ENCODE measurements around the gene CEP295NL.
"Not testable (repeated sequence)": the region's sequence is repeated elsewhere in the genome, so short reads cannot be mapped to it uniquely, and the experiment has no call there.

Gene CEP295NL

DNA sequence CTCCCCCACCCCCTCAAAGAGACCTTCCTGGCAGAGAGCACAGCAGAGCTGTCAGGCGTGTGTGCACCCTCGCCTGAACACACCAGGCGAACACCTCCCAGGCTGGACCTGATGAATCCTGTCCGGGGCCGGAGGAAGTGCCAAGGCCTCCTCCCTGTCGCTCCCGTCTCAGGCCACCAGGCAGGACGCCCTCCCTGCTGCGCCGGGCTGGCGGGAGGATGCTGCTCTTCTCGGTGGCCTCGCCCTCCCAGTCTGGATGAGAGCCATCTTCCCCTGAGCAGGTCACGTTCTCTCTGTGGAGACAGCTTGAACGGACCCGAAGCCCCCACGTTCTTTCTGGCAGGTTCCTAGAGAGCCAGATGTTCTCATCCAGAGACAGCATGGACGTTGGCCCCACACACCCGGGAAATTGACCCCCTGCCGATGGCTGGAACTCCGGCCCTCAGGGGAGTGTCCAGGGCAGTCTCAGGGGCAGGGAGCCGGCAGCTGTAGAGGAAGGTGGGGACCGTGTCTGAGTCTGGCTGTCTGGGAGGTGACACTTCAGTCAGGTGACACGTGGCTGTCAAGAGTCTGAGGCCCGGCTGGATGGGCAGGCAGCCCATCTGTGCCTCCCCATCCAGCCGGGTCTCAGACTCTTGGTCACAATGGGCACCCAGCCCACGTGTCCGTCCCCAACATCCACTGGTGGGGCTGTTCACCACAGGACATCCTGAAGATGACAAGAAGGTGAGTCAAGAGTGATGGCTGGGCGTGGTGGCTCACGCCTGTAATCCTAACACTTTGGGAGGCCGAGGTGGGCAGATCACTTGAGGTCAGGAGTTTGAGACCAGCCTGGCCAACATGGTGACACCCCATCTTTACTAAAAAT is 27.1 kb upstream of the CEP295NL start:
- DNase-seq (ENCODE audit: low read depth in 2 of 2), result no peak

DNA sequence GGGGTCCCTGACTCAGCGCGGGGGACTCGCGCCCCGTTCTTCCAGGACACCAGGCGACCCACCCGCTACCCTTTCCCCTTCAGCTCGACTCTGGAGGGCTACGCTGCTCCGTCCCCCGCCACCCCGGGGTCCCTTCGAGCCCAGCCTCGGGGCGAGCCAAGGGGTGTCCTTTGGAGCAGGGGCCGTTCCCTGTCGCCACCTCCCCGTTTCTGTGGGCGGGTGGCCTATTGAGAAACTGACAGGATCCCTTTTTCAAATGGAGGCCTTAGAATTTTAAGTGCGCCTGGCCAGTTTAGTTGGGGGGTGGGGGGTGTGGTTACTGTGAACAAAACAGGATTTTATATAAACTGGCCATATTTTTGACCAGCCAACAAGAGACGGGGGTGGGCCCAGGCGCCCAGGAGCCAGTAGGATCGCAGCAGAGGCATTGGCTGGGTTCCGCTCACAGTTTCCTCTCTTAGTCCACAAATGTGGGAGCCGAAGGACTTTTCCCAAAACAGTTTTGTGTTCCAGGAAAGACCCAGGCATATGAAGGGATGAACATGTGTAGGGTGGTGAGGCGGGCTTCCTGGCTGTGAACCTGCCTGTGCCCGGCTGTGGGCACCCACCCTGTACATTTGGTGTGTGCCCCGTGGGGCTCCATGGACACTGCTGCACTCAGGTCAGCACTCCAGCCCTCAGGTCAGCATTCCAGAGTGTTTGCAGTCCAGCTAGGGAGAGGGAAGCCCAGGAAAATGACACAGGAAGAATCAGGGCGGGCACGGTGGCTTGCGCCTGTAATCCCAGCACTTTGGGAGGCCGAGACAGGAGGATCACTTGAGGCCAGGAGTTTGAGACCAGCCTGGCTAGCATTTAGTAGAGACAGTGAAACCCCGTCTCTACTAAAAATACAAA is 22.9 kb upstream of the CEP295NL start:
- DNase-seq (ENCODE audit: low read depth in 2 of 2), result no peak

DNA sequence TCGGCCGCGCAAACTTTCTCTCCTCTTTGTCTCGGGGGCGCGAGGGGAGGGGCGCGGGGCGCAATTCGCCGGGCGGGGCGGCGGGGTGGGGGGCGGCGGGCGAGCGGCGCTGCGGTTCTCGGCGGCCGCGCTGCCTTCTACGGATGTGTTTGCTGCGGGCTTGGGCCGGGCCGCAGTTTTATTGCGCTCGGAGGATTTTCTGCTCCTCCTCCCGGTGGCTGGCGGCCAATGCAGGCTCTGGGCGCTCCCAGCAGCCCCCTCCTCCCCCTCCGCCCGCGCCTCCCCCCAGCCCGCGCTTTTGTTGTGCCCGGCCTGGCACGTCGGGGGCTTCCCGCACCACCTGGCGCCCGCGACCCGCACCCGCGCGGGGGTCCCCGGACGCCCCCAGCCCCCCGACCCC is 22.2 kb upstream of the CEP295NL start, which contains the start of gene TIMP2:
Gene TIMP2, minus strand, starts transcription at position 154 of the 400 bp plus-strand sequence. CDS start 299 bp downstream, outside the sequence.
- DNase-seq (ENCODE audit: low read depth in 2 of 2), result peak in 1 of 2 donors; percentile 54

DNA sequence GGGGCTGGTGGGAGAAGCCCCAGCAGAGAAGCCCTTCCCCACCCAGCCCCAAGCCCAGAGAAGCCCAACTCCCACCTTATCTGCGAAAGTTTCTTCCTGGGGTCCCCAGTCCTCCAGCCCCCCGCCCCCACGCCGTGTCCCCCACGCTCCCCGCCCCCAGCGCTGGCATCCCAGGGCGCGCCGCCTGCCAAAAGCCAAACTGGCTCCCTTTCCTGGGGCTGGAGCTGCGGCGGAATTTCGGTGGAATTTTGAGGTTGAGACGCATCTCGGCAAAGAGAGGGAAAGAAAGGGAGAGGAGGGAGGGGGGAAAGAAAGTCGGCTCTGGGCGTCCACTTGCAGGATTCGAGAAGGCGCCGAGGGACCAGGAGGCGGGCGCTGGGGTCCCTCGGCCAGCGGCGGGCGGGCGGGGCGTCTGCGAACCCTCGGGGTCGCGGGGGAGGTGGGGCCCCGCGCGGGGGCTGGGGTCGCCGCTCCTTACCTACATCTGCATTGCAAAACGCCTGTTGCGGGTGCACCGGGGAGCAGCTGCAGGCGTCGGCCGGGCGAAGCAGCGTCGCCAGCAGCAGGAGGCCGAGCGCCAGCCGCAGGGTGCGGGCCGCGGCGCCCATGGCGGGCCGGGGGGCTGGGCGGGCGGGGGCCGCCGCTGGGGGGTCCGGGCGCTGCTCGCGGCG is 21.6 kb upstream of the CEP295NL start:
- no peak for DNase-seq (ENCODE audit: low read depth in 2 of 2)

DNA sequence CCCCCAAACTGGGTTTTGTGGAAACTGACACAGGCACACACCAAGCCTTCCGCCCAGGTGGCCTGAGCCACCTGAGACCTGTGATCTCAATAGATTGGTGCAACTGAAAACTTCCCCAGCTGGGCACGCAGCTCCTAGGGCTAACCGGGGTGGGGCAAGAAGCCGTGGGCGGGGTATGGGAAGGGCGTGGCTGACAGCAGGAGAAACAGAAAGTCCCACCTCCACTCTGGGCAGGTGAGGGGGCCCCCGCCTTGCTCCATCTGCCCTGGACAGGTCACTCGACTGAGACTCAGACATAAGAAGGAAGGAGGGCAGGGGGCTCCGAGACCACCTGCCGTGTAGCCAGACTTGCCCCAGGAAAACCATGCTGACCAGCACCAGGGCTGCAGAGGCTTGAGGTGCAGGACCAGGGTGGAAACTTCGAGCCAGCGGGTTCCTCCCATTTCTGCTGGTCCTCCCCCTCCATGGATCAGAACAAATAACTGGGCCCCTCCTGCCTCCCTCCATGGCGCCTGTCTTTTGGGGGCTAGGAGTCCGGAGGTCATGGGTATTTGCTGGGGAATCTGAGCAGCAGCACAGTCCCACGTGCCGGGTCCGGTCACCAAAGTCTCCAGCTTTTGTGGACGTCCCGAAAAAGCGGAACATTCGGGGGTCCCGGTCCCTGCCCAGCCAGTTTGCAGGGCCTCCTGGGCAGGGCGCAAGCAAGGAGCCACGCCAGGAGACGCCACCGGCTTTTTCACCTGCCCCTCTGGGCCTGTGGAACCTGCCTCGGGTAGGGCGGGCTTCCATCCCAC is 20.9 kb upstream of the CEP295NL start:
- DNase-seq (ENCODE audit: low read depth in 2 of 2), result peak; percentile 18 to 49

DNA sequence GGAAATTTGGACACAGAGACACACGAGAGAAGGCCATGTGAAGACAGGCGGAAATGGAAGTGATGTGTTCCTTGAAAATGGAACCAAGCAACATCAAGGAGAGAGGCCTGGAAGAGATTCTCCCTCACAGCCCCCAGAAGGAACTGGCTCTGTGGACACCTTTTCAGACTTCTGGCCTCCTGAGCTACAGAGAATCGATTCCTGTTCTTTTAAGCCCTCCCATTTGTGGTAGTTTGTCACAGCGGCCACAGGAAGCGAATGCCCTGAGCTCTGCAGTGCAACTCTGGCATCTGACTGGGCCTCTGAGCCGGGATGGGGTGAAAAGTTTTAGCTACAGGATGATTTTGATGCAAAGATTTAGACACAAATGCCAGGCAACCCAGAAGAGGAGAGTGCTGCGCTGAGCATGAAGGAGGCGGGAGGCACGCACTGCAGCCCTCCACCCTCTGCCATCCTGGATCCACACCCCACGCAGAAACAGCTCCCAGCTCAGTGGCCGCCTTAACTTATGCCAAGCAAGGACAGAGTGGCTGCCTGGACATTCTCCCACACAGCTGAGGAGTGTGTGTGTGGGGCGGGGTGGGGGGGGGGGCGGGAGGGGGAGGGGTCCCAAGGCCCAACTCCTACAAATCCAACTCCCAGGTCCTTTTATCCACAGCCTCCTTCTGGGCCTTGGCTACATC is 20.0 kb upstream of the CEP295NL start:
- no peak for DNase-seq (ENCODE audit: low read depth in 2 of 2)

DNA sequence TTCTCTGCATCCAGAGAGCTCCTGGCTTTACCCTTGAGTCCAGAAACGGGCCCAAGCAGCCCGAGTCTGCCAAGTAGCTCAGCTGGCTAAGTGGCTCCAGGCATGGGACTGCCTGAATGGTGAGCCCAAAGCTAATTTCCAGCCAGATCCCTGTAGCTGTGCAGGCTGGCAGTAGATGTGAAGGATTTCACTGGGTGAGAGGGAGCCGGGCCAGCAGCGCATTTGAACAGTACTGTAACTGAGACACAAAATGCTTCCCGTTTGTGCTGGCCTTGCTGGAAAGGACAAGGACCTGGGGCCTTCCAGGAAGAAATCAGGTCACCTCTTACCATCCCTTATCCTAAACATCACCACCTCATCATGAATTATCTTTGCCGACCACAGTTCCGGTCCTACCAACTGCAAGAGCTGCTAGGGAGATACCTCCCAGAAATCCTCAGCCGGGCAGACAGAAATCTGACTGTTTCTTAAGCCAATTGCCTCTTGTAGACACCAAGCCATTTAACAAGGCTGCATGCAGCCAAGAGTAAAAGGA is 18.5 kb upstream of the CEP295NL start:
- no peak for DNase-seq (ENCODE audit: low read depth in 2 of 2)

DNA sequence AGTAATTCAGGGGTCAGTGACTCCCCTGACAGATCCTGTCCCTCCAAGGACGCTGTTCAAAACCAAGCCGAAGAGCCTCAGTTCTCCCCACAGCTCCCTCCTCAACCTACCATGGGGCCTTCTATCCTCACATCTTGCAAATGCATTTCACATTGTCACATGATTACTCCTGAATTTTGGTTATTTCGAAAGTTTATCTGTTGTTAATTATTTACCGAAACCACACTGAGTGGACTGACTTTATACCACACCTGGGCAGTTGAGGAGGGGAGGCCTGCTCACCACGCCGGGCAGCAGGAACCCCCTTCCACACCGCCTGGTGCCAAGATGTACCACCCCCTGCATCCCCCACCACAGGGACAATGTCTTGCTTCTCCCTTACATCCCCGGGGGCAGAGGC is 17.5 kb upstream of the CEP295NL start:
- no peak for DNase-seq (ENCODE audit: low read depth in 2 of 2)

DNA sequence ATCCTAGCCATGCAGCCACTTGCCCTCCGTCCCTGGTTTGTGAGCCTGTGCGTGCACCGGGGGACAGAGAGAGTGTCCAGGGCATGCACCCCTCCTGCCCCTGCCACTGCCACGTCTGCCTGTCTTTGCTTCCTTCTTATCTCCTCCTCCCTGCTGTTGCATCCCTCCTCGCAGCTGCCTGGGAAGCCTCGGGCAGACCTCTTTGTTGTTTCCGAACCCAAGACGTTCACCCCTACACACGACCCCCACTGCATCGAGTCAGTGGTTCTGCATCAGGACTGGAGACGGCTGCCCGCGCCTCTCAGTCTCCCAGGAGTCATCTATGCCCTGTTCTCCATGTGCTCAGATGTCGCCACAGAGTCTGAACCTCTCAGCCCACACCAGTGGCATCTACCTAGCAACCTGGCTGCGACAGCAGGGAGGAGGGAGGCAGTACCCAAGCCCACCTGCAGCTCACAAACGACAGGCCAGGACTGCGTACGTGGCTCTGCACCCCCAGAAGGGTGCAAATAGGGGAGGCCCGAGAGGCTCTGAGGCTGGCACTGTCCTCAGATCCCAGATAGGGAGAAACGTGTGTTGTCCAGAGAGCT is 17.0 kb upstream of the CEP295NL start:
- no peak for DNase-seq (ENCODE audit: low read depth in 2 of 2)

DNA sequence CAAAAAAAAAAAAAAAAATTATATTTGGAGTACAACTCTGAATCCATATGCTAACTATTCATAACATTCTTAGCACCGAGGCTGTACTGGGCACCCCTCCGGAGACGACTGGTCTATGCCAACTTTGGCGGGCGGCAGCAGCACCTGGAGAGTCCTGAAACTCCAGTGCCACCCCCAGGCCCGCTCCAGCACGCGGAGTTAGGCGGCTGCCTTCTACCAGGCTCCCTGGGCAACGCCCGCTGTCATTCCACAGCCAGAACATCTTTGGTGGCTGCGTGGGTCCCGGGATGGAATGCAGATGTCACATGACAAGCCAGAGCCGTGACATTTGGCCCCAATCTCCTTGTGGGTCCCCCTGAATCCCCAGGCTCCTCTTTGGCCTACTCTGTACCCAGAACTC is 16.0 kb upstream of the CEP295NL start:
- no peak for DNase-seq (ENCODE audit: low read depth in 2 of 2)

DNA sequence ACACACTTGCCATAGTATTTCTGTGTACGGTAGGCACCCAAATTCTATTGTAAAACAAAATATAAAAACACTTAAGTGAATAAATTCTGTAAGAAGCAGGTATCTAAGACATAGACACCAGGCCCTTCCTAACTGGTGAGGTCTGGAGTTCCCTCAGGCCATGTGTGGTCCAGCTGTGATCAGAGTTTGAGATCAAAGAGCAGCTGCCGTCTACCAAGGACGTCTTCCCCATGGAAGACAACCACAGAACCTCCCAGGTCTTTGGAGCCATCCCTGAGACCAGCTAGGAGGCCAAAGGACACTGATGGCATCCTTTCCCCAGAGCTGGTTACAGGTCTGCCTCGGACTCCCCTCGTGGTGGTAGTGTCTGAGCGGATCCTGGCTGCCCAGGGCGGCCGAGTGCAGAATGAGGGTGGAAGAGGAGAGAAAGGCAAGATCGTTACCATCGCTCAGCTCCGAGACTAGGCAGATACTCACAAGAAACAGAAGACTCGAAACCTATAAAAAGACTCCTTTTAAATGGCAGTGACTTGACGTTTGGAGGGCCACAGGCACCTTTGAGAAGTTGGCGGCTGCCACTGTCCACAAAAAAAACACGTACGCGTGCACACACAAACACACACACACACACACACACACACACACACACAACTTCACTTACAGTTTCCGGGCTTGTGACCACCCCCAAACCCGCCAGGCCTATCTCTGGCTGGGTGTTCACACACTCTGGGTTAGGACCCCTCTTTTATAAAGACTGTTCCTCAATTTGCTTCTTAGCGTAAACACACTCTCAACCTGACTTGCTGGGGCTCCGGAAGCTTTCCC is 14.7 kb upstream of the CEP295NL start:
- DNase-seq (ENCODE audit: low read depth in 2 of 2), result no peak

DNA sequence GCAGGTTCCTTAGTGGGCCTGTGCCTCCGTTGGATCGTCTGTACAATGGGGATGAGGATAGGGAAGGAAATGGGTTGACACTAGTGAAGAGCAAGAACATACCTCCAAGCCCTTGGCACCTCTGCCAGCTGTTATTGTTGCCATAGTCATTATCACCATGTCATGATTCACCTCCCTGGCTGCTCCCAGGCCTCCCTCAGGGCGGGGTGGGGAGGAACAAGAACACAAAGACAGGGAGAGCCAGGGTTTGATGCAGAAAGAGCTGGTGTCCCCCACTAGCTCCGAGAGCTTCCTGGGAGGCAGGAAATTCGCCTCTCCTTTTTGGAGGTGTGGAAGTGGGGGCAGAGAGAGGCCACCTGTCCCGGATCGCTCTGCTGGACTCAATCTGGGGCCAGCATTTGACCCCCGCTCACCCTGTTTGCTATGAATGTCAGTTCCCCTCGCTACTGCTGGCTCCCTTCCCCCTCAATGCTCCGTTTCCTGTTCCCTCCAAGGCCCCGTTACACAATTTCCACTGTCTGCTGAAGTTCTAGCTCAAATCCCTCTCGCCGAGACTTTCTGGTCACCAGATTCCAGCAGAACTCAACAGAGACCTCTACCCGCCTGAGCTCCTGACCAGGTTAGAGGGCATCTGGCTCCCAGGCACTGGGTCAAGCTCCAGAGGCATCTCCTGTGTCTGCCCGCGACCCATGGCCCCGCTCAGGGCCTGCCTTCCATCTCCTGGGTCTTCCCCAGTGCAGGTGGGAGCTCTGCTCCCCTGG is 13.1 kb upstream of the CEP295NL start:
- no peak for DNase-seq (ENCODE audit: low read depth in 2 of 2)

DNA sequence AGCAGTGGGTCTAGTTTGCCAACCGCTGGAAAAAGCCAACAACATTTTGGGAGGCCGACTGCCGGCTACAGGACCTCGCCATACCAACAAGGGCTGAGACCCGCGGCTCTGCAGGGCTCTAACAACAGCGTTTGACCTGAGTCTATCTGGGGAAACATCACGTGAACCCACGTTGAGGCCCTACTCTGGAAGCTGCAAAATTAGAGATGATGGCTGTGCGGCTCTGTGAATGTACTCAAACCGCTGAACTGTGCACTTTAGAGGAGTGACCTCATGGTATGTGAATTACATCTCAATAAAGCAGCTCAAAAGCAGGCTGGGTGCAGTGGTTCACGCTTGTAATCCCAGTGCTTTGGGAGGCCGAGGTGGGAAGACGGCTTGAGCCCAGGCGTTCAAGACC is 10.1 kb upstream of the CEP295NL start:
- DNase-seq (ENCODE audit: low read depth in 2 of 2), result no peak

DNA sequence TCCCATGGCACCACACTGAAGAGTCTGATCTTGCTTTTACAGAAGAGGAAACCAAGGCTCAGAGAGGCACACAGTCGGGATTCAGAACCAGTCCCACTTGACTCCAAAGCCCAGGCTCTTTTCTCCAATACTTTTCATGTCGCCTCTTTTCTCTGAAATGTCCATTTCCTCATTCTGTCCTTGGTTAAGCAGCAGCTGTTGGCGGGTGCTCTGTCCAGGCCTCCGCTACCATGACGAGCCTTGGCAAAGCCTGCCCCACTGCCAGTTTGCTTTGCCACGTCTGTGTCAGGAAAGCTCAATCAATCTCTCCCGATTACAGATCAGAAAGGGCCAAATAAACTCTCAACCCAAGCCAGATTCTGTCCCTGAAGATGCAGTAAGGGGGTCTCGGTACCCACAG is 9.1 kb upstream of the CEP295NL start:
- DNase-seq (ENCODE audit: low read depth in 2 of 2), result no peak

DNA sequence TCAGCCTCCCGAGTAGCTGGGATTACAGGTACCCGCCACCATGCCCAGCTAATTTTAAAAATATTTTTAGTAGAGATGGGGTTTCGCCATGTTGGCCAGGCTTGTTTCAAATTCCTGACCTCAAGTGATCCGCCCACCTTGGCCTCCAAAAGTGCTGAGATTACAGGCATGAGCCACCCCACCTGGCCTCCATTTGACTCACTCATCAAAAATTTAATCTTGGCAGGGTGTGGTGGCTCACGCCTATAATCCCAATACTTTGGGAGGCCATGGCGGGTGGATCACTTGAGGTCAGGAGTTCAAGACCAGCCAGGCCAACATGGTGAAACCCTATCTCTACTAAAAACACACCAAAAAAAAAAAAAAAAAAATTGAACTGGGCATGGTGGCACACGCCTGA is 8.5 kb upstream of the CEP295NL start:
- not testable (repeated sequence) for DNase-seq (ENCODE audit: low read depth in 2 of 2)

DNA sequence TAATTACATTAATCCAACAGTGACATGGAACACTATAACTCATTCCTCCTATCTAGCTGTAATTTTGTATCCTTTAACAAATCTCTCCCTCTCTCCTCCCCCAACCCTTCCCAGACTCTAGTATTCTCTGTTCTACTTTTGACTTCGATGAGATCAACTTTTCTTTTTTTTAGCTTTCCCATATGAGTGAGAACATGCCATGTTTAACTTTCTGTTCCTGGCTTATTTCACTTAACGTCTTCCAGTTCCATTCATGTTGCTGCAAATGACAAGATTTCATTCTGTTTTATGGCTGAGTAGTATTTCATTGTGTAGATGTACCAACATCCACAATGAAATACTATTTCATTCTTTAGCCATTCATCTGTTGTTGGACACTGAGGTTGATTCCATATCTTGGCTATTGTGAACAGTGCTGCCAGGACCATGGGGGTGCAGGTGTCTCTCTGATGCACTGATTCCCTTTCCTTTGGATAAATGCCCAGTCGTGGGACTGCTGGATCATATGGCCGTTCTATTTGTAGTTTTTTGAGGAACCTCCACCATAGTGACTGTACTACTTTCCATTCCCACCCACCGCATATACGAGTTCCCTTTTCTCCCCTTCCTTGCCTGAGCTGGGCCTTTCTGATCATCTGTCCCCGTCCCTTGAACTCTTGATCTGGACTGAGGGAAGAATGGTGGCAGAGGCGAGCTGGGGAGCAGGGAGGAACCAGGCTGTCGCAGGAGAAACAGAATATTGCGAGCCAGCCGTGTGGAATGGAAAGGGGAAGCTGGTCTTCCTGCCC is 7.7 kb upstream of the CEP295NL start:
- DNase-seq (ENCODE audit: low read depth in 2 of 2), result no peak

DNA sequence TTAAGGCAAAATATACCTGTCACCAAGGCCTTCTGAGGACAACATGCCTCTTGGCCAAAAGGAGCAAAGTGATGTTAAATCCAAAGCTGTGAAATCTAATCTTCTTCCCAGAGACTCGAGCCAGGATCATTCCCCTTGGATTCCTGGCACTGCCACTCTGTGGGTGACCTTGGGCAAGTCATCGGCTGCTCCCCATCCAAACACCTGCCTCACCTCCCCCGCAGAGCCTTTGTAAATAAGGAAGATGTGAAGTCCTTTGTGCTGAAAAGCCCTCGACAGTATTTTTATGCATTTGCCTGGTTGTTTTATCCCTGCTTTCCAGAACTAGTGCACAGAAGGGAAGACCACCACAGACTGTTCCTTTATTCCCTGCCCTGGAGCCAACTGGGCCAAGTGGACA is 5.4 kb upstream of the CEP295NL start:
- no peak for DNase-seq (ENCODE audit: low read depth in 2 of 2)

DNA sequence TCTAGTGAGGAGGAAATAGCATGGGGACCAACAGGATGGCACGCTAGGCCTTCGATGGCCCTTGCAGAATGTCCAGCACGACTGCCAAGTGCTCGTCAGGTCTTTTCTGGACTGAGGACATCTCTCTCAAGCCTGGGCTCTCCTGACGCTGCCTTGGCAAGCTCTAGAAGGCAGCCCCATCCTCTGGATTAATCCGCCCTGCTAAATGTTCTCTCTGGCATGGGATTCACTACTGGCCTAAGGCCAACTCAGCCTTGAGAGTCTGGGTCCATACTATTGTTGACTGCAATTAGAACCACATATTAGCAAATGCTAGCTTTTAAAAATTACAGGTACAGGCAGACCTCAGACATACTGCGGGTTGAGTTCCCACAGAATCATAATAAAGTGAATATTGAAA is 2.5 kb upstream of the CEP295NL start:
- no peak for DNase-seq (ENCODE audit: low read depth in 2 of 2)
